Bronchial epithelial cell (primary cell): ENCODE results near the gene CCR4. TPM values are rescaled to one million over a fixed set of nuclear protein-coding genes. Genes with fewer than 3 reads are reported as not detected.
"Not testable (repeated sequence)": the region's sequence is repeated elsewhere in the genome, so short reads cannot be mapped to it uniquely, and the experiment has no call there.

Experiments
- DNase-seq: peaks from one replicate; pipeline ENCODE4 v3.0.0-alpha.2; 2010; ENCODE audit warnings: low read depth
- FAIRE-seq: peaks from 2 replicates; lab custom pipeline; 2011; peaks lifted over from hg19 to GRCh38; lab: Jason Lieb, UNC
- H3K27me3 ChIP-seq: 2 replicates; pipeline ENCODE4 v1.5.1; 2011; ENCODE audit warnings: low read length; ENCODE audit not compliant: control insufficient read depth, insufficient read depth
- H3K36me3 ChIP-seq: 2 replicates; pipeline ENCODE4 v1.5.1; 2011; ENCODE audit warnings: low read length; ENCODE audit not compliant: control insufficient read depth, insufficient read depth
- H3K4me3 ChIP-seq: 2 replicates; pipeline ENCODE4 v1.5.1; 2011; ENCODE audit warnings: mild to moderate bottlenecking, low read depth, low read length, control low read depth
- total RNA-seq: library from RNA; depleted of rRNA; stranded (reverse); fragments of >200 nt; gene quantifications from 2 replicates; pipeline ENCODE4 v1.2.1, GENCODE V29; 2014
- TF ChIP-seq, protein P1 (sequence below): IDR thresholded peaks from 2 replicates; pipeline ENCODE4 v1.5.1; 2011; ENCODE audit warnings: mild to moderate bottlenecking, moderate library complexity, low read length, control low read depth, inconsistent platforms; ENCODE audit not compliant: insufficient read depth, severe bottlenecking

Gene CCR4
- total RNA-seq, 1 donor from 2014 or later = not detected

DNA sequence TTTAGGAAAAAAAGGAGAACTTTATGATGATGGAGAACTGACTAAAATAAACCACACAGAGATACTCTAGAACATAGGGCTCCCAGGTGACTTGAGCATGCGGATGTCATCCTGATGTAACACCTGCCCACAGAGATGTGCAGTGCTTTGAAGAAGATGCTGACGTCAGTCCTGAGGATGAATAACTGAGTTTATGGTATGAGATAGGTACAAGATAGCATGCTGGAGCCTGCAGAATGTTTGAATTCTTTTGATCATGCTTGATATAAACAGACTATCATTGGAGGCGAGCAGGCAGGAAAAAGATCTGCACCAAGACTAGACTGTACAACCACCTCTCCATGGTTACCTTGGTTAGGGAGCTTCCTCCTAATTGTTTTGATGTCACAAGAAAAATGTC is 12.4 kb downstream of the CCR4 start:
- H3K27me3 ChIP-seq = no peaks in the 10 kb centered on the region
- DNase-seq = peak; percentile 77
- TF ChIP-seq, protein P1, sequence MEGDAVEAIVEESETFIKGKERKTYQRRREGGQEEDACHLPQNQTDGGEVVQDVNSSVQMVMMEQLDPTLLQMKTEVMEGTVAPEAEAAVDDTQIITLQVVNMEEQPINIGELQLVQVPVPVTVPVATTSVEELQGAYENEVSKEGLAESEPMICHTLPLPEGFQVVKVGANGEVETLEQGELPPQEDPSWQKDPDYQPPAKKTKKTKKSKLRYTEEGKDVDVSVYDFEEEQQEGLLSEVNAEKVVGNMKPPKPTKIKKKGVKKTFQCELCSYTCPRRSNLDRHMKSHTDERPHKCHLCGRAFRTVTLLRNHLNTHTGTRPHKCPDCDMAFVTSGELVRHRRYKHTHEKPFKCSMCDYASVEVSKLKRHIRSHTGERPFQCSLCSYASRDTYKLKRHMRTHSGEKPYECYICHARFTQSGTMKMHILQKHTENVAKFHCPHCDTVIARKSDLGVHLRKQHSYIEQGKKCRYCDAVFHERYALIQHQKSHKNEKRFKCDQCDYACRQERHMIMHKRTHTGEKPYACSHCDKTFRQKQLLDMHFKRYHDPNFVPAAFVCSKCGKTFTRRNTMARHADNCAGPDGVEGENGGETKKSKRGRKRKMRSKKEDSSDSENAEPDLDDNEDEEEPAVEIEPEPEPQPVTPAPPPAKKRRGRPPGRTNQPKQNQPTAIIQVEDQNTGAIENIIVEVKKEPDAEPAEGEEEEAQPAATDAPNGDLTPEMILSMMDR = no peak
- FAIRE-seq = no peak
- H3K36me3 ChIP-seq = no peaks in the 10 kb centered on the region
- no peak overlapping the region for H3K4me3 ChIP-seq

DNA sequence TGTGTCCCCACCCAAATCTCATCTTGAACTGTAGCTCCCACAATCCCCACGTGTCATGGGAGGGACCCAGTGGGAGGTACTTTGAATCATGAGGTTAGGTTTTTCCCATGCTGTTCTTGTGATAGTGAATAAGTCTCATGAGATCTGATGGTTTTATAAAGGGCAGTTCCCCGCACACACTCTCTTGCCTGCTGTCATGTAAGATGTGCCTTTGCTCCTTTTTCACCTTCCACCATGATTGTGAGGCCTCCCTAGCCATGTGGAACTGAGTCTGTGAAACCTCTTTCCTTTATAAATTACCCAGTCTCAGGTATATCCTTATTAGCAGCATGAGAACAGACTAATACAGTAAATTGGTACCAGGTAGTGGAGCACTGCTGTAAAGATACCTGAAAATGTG is 13.3 kb downstream of the CCR4 start:
- not testable (repeated sequence) for H3K27me3 ChIP-seq, DNase-seq, H3K36me3 ChIP-seq, H3K4me3 ChIP-seq, FAIRE-seq

DNA sequence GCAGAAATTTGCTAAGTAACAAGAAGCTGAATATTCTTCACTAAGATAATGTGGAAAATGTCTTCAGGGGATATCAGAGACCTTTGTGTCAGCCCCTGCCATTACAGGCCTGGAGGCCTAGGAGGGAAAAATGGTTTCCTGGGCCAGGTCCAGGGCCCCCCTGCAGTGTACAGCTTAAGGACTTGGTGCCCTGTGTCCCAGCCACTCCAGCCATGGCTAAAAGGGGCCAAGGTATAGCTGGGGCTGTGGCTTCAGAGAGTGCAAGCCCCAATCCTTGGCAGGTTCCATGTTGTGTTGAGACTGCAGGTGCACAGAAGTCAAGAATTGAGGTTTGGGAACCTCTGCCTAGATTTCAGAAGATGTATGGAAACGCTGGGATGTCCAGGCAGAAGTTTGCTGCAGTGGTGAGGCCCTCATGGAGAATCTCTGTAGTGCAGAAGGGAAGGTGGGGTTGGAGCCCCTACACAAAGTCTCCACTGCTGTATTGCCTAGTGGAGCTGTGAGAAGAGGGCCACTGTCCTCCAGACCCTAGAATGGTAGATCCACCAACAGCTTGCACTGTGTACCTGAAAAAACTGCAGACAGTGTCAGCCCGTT is 14.3 kb downstream of the CCR4 start:
- not testable (repeated sequence) for DNase-seq, FAIRE-seq

DNA sequence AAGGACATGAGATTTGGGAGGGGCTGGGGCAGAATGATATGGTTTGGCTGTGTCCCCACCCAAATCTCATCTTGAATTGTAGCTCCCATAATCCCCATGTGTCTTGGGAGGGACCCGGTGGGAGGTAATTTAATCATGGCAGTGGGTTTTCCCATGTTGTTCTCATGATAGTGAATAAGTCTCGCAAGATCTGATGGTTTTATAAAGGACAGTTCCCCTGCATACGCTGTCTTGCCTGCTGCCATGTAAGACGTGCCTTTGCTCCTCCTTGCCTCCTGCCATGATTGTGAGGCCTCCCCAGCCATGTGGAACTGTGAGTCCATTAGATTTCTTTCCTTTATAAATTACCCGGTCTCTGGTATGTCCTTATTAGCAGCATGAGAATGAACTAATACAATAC is 15.2 kb downstream of the CCR4 start:
- not testable (repeated sequence) for DNase-seq, FAIRE-seq, H3K27me3 ChIP-seq, H3K36me3 ChIP-seq, H3K4me3 ChIP-seq

More for the DNA sequence above, 14.3 kb downstream of the CCR4 start:
- H3K36me3 ChIP-seq, H3K27me3 ChIP-seq, H3K4me3 ChIP-seq: not testable (repeated sequence)

DNA sequence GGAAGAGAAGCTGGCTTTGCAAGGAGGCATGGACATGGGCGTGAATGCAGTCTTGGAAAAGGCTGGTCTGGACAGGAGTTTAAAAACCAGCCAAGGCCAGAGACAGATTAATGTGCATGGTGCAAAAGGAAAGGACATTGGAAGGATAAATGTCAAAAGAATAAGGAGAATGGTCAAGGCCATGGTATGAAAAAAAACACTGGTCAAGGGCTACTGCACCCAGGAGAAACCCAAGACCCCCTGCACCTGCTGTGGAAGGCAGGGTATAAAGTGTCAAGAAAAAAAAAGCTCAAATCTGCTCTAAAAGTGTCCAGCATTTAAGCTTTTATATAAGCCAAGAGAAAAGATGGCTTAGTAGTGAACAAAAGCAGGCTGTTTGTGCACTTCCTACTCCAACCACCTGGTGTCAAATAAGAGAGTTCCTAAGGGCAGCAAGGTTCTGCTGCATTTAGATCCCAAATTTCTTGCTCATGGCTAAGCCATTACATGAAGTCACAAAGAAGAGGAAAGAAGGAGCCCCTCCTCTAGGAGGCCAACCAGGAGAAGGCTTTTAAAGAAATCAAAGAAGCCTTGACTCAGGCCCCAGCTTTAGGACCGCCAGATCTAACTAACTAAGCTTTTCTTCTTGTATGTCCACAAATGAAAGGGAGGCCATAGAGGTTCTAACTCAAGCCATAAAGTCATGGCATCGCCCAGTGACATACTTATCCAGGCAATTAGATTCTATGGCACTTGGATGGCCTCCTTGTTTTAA is 16.9 kb downstream of the CCR4 start:
- TF ChIP-seq, protein P1 = peak; percentile 11
- no peaks in the 10 kb centered on the region for H3K36me3 ChIP-seq
- DNase-seq (no peak), FAIRE-seq (no peak)
- H3K27me3 ChIP-seq = no peaks in the 10 kb centered on the region
- H3K4me3 ChIP-seq = no peak overlapping the region

DNA sequence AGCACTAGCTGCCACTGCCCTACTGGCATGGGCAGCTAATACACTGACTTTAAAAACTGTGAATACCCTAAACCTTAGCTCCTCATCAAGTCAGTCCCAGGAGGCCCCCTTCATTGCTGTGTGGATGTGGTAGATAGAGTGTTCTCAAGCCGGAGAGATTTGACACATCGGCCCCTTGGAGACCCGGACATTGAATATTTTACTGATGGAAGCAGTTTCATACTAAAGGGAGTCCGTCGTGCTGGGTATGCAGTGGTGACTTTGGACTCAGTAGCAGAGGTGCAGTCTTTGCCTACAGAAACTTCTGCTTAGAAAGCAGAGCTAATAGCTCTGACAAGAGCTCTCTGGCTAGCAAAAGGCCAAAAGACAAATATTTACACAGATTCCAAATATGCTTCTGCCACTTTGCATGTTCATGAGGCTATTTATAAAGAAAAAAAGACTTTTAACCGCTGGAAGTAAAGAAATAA is 17.5 kb downstream of the CCR4 start:
- FAIRE-seq (no peak), DNase-seq (no peak)
- H3K27me3 ChIP-seq = no peaks in the 10 kb centered on the region
- no peak overlapping the region for H3K4me3 ChIP-seq
- no peaks in the 10 kb centered on the region for H3K36me3 ChIP-seq
- TF ChIP-seq, protein P1 = no peak

DNA sequence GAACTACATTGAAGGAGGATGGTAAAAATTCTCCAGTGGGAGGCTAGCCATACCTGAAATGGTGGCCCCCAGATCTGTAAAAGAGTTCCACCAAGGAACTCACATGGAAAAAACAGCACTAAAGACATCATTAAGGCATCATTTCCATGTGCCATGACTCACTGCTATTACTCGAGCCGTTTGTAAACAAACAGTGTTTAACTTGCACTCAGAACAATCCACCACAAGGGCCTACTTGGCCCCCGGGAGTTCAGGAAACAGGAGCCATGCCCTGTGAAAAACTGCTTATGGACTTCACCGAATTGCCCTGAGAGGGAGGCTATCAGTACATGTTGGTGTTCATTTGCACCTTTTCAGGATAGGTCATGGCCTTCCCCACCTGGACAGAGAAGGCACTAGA is 18.2 kb downstream of the CCR4 start:
- DNase-seq (peak; percentile 86), FAIRE-seq (no peak)
- H3K4me3 ChIP-seq = no peak overlapping the region
- TF ChIP-seq, protein P1 = peak; percentile 8
- H3K27me3 ChIP-seq = no peaks in the 10 kb centered on the region
- no peaks in the 10 kb centered on the region for H3K36me3 ChIP-seq

DNA sequence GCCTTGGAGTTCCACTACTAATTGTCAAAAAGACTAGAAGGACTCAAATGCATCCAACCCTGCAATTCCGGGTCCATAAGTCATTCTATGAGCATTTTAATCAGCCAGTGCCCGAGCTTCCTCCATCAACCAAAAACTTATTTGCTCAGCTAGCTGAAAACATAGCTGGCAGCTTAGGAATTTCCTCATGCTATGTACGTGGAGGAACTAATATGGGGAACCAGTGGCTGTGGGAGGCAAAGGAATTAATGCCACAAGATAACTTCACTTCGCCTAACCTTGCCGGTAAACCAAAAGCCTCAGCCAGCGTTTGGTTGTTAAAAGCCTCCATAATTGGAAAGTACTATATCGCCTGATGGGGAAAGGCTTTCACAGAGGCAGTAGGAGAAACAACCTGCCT is 19.8 kb downstream of the CCR4 start:
- H3K27me3 ChIP-seq, H3K4me3 ChIP-seq, H3K36me3 ChIP-seq, FAIRE-seq, DNase-seq: not testable (repeated sequence)
